Kidney (tissue), 14 donors: ENCODE data around the gene SAV1. TPM values are rescaled to one million over a fixed set of nuclear protein-coding genes. Genes with fewer than 3 reads are reported as not detected.
"Not testable (repeated sequence)": the region's sequence is repeated elsewhere in the genome, so short reads cannot be mapped to it uniquely, and the experiment has no call there.

ENCODE experiments used
- DNase-seq, 5 donors: peaks; one replicate each; pipeline ENCODE4 v3.0.0-alpha.2; 2013 to 2020
- FAIRE-seq: peaks from 2 replicates; lab custom pipeline; 2012; peaks lifted over from hg19 to GRCh38; lab: Jason Lieb, UNC
- H3K27ac ChIP-seq, 2 donors: one replicate each; pipeline ENCODE4 v1.7.0; 2013; ENCODE audit warnings: low read depth in 2 of 2, low read length in 2 of 2, inconsistent platforms in 1 of 2
- H3K27me3 ChIP-seq: one replicate; pipeline ENCODE4 v1.7.1; 2013; ENCODE audit warnings: low read length, inconsistent platforms; ENCODE audit not compliant: control insufficient read depth, insufficient read depth
- H3K36me3 ChIP-seq, 3 donors: one replicate each; pipeline versions ENCODE4 v1.7.0 to v1.7.1; 2013; ENCODE audit warnings: low read length in 3 of 3, control low read depth in 1 of 3, inconsistent platforms in 1 of 3; ENCODE audit not compliant: insufficient read depth in 3 of 3, control insufficient read depth in 2 of 3
- H3K4me1 ChIP-seq, 3 donors: one replicate each; pipeline versions ENCODE4 v1.7.0 to v1.7.1; 2013; ENCODE audit warnings: low read length in 3 of 3, inconsistent platforms in 1 of 3, low read depth in 1 of 3; ENCODE audit not compliant: control insufficient read depth in 2 of 3, insufficient read depth in 2 of 3
- H3K4me3 ChIP-seq, 3 donors: one replicate each; pipeline versions ENCODE4 v1.7.0 to v1.8.1; 2013; ENCODE audit warnings: low read length in 3 of 3, control low read depth in 1 of 3, inconsistent platforms in 1 of 3
- H3K9ac ChIP-seq, 3 donors: one replicate each; pipeline versions ENCODE4 v1.7.0 to v1.7.1; 2013; ENCODE audit warnings: low read length in 3 of 3, control low read depth in 1 of 3, inconsistent platforms in 1 of 3
- H3K9me3 ChIP-seq, 3 donors: one replicate each; pipeline versions ENCODE4 v1.7.0 to v1.7.1; 2013; ENCODE audit warnings: low read length in 3 of 3, control low read depth in 1 of 3, inconsistent platforms in 1 of 3; ENCODE audit not compliant: control insufficient read depth in 2 of 3, insufficient read depth in 1 of 3
- intact Hi-C: fragments of 100-400 bp; cut with DNase I; formaldehyde crosslinking; loops from one replicate; pipeline ENCODE4 v1.11.1; 2022
- polyA plus RNA-seq: library from polyadenylated mRNA; stranded (reverse); fragments of 350-450 nt; fragmentation: Illumina TruSeq; extraction: RNeasy Lipid Tissue Mini Kit (QIAGEN cat#74804); gene quantifications from one replicate; pipeline ENCODE4 v1.2.3, GENCODE V29; 2014; ENCODE audit warnings: low read depth, low replicate concordance; ENCODE audit not compliant: insufficient read depth
- total RNA-seq: library from RNA; stranded (reverse); fragmentation: NEBNext Ultra II Directional; extraction: Animal tissue kit (Norgen Biotek cat#: 25700); gene quantifications from one replicate; pipeline ENCODE4 v1.2.1, GENCODE V29; 2021
- TF ChIP-seq, protein P1 (sequence below): IDR thresholded peaks from 3 replicates; pipeline ENCODE4 v1.5.1; 2012; ENCODE audit warnings: mild to moderate bottlenecking, moderate library complexity, borderline replicate concordance; ENCODE audit not compliant: insufficient read depth; ENCODE audit errors: extremely low read depth
- donor health status: control.
- donor health status: control.
- donor health status: control.
- donor health status: control.
- donor health status: control.
- donor health status: DM: yes; HTN: yes; CAD: no.
- donor health status: Normal renal cell carcinoma (clear cell type).

The SAV1 gene
- total and polyA plus RNA-seq, 2 donors from 2014 or later = 18.5 to 36.9 TPM

DNA sequence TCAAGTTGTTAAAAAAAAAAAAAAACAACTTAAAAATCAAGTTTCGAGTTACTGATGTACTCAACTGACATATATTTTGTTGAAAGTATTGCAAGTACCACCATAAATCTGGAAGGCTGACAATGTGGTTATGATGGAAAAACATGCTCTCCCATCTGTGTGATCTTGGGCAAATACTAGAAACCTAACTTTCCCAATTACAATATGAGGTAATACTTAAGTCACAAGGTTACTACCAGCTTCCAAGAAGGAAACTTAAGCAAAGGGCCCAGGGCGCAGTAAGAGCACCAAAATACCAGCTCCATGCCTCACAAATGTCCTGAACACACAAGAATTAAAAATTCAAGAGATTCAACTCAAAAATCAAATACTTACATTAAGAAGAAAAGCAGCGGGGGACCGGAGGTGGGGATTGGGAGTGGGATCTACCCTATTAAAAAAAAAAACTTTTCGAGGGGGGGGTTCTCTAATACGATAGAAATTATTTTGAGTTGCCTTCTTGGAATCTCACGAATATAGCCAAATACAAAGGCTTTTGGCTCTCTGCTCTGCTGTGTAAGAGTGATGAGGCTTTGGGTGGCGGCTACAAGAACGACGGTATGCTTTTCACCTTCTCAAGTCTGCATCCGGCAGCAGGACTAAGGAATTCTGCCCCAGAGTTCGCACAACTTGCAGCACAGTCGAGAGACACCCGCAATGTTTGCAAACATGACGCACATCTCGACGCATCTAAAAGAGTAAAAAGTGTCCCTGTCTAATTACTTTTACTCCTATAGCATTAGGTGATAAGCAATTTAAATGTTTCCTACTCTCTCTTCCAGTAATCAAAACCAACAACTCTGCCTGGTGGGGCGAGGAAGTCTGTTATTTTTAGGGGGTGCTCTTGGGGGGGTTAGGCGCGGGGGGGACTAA is 1.1 kb downstream of the SAV1 start:
- DNase-seq (peak in 4 of 5 donors; percentile 58 to 86 (median 78)), FAIRE-seq (no peak)
- Histone ChIP-seq H3K36me3 (peaks cover 0 to 2% (median 0%) of the 10 kb centered on the region in 3 donors), H3K9me3 (no peaks in the 10 kb centered on the region), H3K4me3 (peak overlapping the region; percentile 77 to 95 (median 80)), H3K27ac (peak overlapping the region; percentile 96 to 97), H3K9ac (peak overlapping the region; percentile 84 to 97 (median 84)), H3K4me1 (peaks cover 0 to 15% (median 7%) of the 10 kb centered on the region in 3 donors), H3K27me3 (no peaks in the 10 kb centered on the region)
- intact Hi-C loops = no loop called here
- TF ChIP-seq, protein P1, sequence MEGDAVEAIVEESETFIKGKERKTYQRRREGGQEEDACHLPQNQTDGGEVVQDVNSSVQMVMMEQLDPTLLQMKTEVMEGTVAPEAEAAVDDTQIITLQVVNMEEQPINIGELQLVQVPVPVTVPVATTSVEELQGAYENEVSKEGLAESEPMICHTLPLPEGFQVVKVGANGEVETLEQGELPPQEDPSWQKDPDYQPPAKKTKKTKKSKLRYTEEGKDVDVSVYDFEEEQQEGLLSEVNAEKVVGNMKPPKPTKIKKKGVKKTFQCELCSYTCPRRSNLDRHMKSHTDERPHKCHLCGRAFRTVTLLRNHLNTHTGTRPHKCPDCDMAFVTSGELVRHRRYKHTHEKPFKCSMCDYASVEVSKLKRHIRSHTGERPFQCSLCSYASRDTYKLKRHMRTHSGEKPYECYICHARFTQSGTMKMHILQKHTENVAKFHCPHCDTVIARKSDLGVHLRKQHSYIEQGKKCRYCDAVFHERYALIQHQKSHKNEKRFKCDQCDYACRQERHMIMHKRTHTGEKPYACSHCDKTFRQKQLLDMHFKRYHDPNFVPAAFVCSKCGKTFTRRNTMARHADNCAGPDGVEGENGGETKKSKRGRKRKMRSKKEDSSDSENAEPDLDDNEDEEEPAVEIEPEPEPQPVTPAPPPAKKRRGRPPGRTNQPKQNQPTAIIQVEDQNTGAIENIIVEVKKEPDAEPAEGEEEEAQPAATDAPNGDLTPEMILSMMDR = no peak

DNA sequence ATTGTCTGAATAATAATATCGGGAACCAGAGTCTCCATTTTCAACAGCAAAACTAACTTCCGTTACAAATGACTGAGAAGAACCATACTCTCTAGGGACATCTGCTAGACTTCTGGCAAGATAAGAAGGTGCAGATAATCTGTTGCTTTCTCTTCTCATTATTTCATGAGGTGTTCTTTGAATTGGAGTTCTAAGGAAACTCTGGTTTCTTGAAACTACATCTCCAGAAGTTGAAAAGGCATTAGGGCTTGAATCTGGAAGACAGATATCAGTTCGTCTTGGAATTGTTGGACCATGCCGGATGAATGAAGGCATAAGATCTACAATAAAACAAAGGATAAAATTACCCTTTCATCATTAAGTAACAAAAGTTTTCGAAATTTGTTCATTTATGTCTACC is 2.8 kb downstream of the SAV1 start:
- FAIRE-seq, DNase-seq, H3K4me3 ChIP-seq, H3K27ac ChIP-seq, H3K9ac ChIP-seq, H3K36me3 ChIP-seq, intact Hi-C loops, H3K9me3 ChIP-seq, H3K27me3 ChIP-seq: not testable (repeated sequence)
- peaks cover 0 to 15% (median 7%) of the 10 kb centered on the region in 3 donors for H3K4me1 ChIP-seq

DNA sequence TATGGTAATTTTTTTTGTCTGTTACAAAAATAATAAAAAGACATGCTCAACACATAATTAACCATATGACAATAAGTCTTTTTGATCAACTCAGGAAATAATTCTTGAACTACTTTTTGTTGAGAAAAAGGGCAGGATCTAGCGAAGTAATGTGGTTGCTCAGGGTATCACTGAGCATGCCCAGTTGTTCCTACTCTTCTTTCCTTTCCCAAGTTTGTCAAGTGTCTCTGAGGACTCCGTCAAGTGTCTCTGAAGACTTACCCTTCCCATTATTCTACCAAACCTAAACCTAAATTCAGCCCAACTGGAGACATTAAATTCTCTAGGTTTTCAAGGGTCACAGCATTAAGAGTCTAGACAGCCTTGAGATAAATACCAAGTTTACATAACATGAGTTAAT is 3.5 kb downstream of the SAV1 start:
- intact Hi-C loops, FAIRE-seq, H3K27ac ChIP-seq, DNase-seq, H3K36me3 ChIP-seq, H3K27me3 ChIP-seq, H3K4me3 ChIP-seq, H3K9me3 ChIP-seq, H3K9ac ChIP-seq: not testable (repeated sequence)
- peaks cover 0 to 15% (median 5%) of the 10 kb centered on the region in 3 donors for H3K4me1 ChIP-seq

DNA sequence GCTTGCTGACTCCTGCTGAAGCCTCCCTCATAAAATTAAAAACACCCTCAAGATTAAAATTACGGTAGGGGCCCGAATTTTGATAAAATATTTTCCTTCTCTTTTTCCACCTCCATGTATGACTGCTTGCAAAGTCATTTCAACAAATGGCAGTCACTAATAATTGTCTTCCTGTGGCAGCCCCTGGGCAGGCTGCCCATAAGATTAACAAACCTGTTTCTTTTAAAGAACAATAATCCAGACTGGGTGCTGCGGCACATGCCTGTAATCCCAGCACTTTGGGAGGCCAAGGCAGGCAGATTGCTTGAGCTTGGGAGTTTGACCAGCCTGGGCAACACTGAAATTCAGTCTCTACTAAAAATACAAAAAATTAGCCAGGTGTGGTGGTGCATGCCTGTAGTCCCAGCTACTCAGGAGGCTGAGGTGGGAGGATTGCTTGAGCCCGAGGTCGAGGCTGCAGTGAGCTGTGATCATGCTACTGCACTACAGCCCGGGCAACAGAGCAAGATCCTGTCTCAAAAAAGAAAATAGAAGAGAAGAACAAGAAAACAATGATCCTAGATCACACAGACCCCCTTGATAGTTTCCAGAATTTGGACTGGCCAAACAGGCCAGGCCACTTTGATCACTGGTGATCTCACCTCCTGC is 8.7 kb downstream of the SAV1 start:
- DNase-seq (no peak), FAIRE-seq (no peak)
- no peaks in the 10 kb centered on the region for H3K4me1 ChIP-seq
- H3K9ac ChIP-seq = no peak overlapping the region
- intact Hi-C loops = no loop called here
- TF ChIP-seq, protein P1 = no peak
- H3K4me3 ChIP-seq = no peak overlapping the region
- H3K9me3 ChIP-seq = no peaks in the 10 kb centered on the region
- peaks cover 0 to 2% (median 2%) of the 10 kb centered on the region in 3 donors for H3K36me3 ChIP-seq
- no peaks in the 10 kb centered on the region for H3K27me3 ChIP-seq
- H3K27ac ChIP-seq = peak overlapping the region; percentile 10 to 78
